GM18505 (cell line): ENCODE results near the gene ABCA4.

Experiments used
- ATAC-seq: cut with Tn5 transposase; IDR thresholded peaks from one replicate; pipeline ENCODE4 v1.9.1; 2021; ENCODE audit not compliant: unreplicated experiment
- POLR2A ChIP-seq: IDR thresholded peaks from 4 replicates; pipeline ENCODE4 v1.6.1; 2011; ENCODE audit warnings: borderline replicate concordance; ENCODE audit not compliant: insufficient read depth, insufficient read length; ENCODE audit errors: extremely low read depth

The ABCA4 gene

GRCh38 chr1:94092210-94092613 lies 28.7 kb downstream of the ABCA4 start:
- no peak for TF ChIP-seq POLR2A
- no peak for ATAC-seq

DNA sequence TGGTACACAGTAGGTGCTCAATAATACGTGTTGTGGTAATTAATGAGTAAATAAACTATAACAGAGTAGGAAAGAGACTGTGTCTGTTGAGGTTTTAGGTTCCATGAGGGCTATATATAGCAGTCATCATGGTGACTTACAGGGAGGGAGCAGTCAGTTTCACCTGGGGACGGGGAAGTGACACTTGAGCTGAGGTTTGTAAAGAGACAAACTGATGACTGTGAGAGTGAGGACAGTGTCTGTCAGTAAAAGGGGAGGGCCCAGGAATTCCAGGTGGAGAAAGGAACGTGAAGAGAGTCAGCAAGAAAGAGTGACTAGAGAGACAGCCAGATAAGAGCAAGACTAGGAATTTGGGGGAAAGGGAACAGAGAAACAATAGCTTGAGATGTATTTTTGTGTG lies 30.2 kb downstream of the ABCA4 start:
- TF ChIP-seq POLR2A, result no peak
- ATAC-seq, result no peak

GRCh38 chr1:94087193-94087592 lies 33.8 kb downstream of the ABCA4 start:
- no peak for TF ChIP-seq POLR2A
- no peak for ATAC-seq

- ATAC-seq, result no peak
- TF ChIP-seq POLR2A, result no peak
Measured at GRCh38 chr1:94084547-94084946, 36.4 kb downstream of the ABCA4 start.

DNA sequence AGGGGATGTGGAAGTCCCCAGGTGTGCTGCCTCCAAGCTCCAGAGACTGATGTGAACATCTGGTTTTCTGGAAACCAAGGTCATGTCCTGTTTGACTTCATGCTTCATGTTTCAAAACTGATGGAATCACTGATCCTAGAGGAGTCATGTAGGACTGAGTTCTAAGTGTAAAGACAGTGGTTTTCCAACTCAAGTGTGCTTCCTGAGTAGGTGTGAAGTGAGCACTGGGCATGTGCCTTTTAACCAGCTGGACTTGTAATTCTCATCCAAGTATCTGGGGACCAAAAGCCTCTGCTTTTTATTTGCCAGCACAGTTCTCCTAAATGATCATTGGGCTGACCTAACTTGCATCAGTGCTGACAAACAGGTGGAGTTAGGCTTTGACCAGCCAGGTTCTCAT lies 36.9 kb downstream of the ABCA4 start:
- ATAC-seq, result no peak
- TF ChIP-seq POLR2A, result no peak

- TF ChIP-seq POLR2A, result no peak
- no peak for ATAC-seq
Measured at GRCh38 chr1:94083681-94084080, 37.3 kb downstream of the ABCA4 start.

- no peak for TF ChIP-seq POLR2A
Measured at GRCh38 chr1:94081566-94082344, 39.2 kb downstream of the ABCA4 start.

DNA sequence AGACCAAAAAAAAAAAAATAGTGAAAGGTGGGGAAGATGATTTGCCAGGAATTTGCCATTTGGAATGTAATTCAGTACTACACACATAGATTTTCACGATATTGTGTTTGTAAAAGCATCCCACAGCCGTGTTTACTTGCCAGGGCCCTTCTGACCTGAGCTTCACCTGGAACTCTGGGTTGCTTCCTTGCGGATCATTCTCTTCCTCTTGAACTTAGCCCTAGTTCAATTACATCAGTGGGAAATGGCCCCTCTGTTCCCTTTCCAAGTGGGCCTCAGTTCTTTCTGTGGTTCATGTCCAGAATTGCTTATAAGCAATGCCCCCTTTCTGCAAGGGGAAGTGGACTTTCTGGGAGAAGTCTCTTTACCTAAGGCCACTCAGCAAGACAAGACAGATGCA lies 41.0 kb downstream of the ABCA4 start:
- no peak for ATAC-seq
- TF ChIP-seq POLR2A, result no peak

More at GRCh38 chr1:94081566-94082344, 39.2 kb downstream of the ABCA4 start:
- no peak for ATAC-seq

GRCh38 chr1:94079080-94079940 lies 41.6 kb downstream of the ABCA4 start:
- no peak for ATAC-seq
- TF ChIP-seq POLR2A, result no peak

DNA sequence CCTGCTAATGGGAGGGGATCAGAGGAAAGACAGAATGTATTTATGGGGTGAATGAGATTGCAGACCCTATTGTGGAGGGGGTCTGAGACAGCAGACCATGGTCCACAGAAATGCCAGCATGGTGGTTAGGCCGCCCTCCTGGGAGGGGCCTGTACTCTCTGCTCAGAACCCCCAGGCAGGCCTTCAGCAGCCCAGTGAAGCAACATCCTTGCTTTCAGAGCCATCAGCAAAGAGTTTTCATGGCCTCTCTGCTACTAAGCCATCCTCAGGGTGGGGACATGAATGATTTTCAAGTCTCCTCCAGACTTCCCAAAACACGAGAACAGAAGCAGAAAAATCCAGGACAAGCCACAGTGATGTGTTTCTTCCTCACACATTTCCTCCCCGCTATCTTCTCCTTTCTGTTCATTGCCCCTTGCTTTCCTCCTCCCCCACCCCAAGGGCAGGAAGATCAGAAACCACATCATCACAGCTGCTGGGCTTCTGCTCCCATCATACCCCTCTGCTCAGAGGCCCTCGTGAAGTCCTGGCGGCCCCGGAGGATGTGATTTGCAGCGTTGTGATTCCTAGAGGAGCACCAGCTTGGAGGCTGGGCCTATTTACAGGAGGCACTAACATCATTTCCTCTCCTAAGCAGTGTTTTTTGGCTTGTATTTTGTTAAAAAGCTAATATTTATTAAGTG lies 48.0 kb downstream of the ABCA4 start:
- TF ChIP-seq POLR2A, result no peak
- no peak for ATAC-seq

DNA sequence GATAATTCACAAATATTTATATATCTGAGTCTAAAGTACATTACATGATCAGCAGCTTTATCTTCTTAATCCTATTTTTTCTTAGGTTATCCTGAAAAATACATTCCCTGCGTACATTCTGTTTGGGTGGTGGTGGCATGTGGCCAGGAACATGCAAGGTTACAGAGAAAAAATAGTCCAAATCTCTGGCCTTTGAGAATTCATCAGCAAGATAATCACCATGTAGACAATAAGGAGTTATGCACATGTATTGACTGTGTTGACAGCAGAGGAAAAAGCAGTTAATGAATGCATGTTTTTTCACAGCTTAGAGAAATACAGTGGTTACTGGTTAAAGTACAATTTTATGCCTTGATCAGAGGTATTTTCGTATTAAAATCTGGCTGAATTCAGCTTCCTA lies 49.0 kb downstream of the ABCA4 start:
- no peak for TF ChIP-seq POLR2A
- ATAC-seq, result no peak

GRCh38 chr1:94071391-94071790 lies 49.6 kb downstream of the ABCA4 start:
- TF ChIP-seq POLR2A, result no peak
- no peak for ATAC-seq

GRCh38 chr1:94070865-94071264 lies 50.1 kb downstream of the ABCA4 start:
- no peak for TF ChIP-seq POLR2A
- ATAC-seq, result no peak

DNA sequence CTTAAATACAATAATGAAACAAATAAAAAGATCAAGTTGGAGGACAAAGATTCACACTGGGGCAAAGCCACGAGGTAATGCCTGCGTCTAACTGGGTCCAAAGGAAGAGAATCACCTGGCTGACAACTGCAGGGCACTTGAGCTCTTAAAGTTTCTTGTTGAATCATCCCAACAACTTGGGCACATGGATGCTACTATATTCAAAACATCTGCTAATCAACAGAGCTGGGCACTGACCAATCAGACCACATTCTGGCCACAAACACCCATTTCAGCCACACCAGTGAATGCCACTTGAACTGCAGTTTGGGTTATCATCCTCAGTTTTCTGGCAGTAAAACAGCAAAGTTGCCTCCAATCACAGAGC lies 51.0 kb downstream of the ABCA4 start:
- no peak for ATAC-seq
- TF ChIP-seq POLR2A, result no peak
